Smooth muscle cell (in vitro differentiated cells): ENCODE results near the gene PPP1R3G. TPM values are rescaled to one million over a fixed set of nuclear protein-coding genes. Genes with fewer than 3 reads are reported as not detected.

Experiments used
- DNase-seq: peaks from one replicate; lab custom pipeline; 2025; ENCODE audit not compliant: unreplicated experiment; lab: John Stamatoyannopoulos, UW
- H2AFZ ChIP-seq: fragments of 200-600 bp; sonication (generic); 2 replicates; pipeline ENCODE4 v1.6.0; 2016; ENCODE audit warnings: antibody characterized with exemption, low read depth, mild to moderate bottlenecking
- H3F3A ChIP-seq: fragments of 200-600 bp; sonication (generic); 2 replicates; pipeline ENCODE4 v1.6.0; 2017; ENCODE audit warnings: antibody characterized with exemption, low read depth
- H3K27ac ChIP-seq: fragments of 200-600 bp; sonication (generic); 2 replicates; pipeline ENCODE4 v1.5.1; 2016; ENCODE audit warnings: low read depth, mild to moderate bottlenecking
- H3K27me3 ChIP-seq: fragments of 200-600 bp; sonication (generic); 2 replicates; pipeline ENCODE4 v1.6.1; 2016; ENCODE audit warnings: low read depth, mild to moderate bottlenecking
- H3K36me3 ChIP-seq: fragments of 200-600 bp; sonication (generic); 2 replicates; pipeline ENCODE4 v1.5.1; 2016; ENCODE audit warnings: low read depth
- H3K4me1 ChIP-seq: fragments of 200-600 bp; sonication (generic); 2 replicates; pipeline ENCODE4 v1.5.1; 2016; ENCODE audit warnings: low read depth
- H3K4me2 ChIP-seq: fragments of 200-600 bp; sonication (generic); 2 replicates; pipeline ENCODE4 v1.6.0; 2016; ENCODE audit warnings: mild to moderate bottlenecking
- H3K4me3 ChIP-seq: fragments of 200-600 bp; sonication (generic); 2 replicates; pipeline ENCODE4 v1.5.1; 2016; ENCODE audit warnings: mild to moderate bottlenecking
- H3K79me2 ChIP-seq: fragments of 200-600 bp; sonication (generic); 2 replicates; pipeline ENCODE4 v1.6.0; 2016; ENCODE audit warnings: low read depth, mild to moderate bottlenecking
- H3K9ac ChIP-seq: fragments of 200-600 bp; sonication (generic); 2 replicates; pipeline ENCODE4 v1.6.0; 2016; ENCODE audit warnings: low read depth
- H3K9me3 ChIP-seq: fragments of 200-600 bp; sonication (generic); replicated peaks from 2 replicates; pipeline ENCODE4 v1.5.1; 2016; ENCODE audit warnings: low read depth
- H4K20me1 ChIP-seq: fragments of 200-600 bp; sonication (generic); 2 replicates; pipeline ENCODE4 v1.6.0; 2016; ENCODE audit warnings: low read depth
- CTCF ChIP-seq: fragments of 200-600 bp; sonication (generic); IDR thresholded peaks from 2 replicates; pipeline ENCODE4 v1.5.1; 2017; ENCODE audit warnings: borderline replicate concordance, mild to moderate bottlenecking, antibody characterized with exemption; ENCODE audit not compliant: insufficient read depth, poor library complexity, severe bottlenecking
- WGBS: methylation state at CpG from one replicate; pipeline ENCODE4 v1.1.7; 2016; ENCODE audit warnings: low lambda C conversion rate; 5-methylcytosine and 5-hydroxymethylcytosine counted together
- polyA plus RNA-seq: library from polyadenylated mRNA; unstranded; fragments of >200 nt; fragmentation: Nextera tagmentation; extraction: Ambion mirVana; gene quantifications from 2 replicates; pipeline ENCODE4 v1.2.1, GENCODE V29; 2016
- total RNA-seq: library from RNA; depleted of rRNA; stranded (reverse); fragments of >200 nt; gene quantifications from 2 replicates; pipeline ENCODE4 v1.2.3, GENCODE V29; 2014

Gene PPP1R3G
- total and polyA plus RNA-seq, 2 experiments from 2014 or later, result 0.63 to 1.4 TPM

GRCh38 chr6:5113096-5113495 lies 28.0 kb downstream of the PPP1R3G start:
- Histone ChIP-seq H3K4me1 (no peaks in the 10 kb centered on the region), H3K9me3 (no peaks in the 10 kb centered on the region), H3K4me3 (no peak overlapping the region), H3K9ac (no peak overlapping the region), H3K27ac (no peak overlapping the region), H3F3A (no peaks in the 10 kb centered on the region), H3K4me2 (no peak overlapping the region), H3K36me3 (no peaks in the 10 kb centered on the region), H3K79me2 (no peaks in the 10 kb centered on the region), H3K27me3 (no peaks in the 10 kb centered on the region), H4K20me1 (no peaks in the 10 kb centered on the region), H2AFZ (no peak overlapping the region)
- no peak for TF ChIP-seq CTCF
- 95% methylated on average over 13 of the region's 13 CpGs for WGBS
- DNase-seq, result no peak

DNA sequence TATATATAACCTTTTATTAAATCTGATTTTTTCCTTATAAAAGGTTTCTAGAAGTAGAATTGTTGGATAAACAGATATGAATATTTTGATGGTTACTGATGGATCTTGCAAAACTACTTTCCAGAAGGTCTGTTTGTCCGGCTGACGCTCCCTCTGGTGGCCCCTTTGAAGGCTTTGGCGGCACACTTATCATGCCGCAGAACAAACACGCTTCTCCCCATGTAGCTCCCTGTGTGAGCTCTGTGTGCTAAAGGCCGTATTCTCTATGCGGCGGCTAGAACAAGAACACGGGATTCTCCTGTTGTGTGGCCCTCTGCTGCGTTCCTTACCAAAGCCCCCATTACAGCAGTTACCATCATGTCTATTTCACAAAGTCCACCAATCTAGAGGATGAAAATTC lies 30.0 kb downstream of the PPP1R3G start:
- no peak overlapping the region for H3K4me2 ChIP-seq
- H3K4me1 ChIP-seq, result no peaks in the 10 kb centered on the region
- H3K27ac ChIP-seq, result no peak overlapping the region
- no peaks in the 10 kb centered on the region for H3K27me3 ChIP-seq
- H3K79me2 ChIP-seq, result no peaks in the 10 kb centered on the region
- H3K9ac ChIP-seq, result no peak overlapping the region
- no peak for TF ChIP-seq CTCF
- no peak overlapping the region for H2AFZ ChIP-seq
- no peaks in the 10 kb centered on the region for H3F3A ChIP-seq
- H3K4me3 ChIP-seq, result no peak overlapping the region
- 92% methylated on average over 10 of the region's 10 CpGs for WGBS
- DNase-seq, result no peak
- H3K36me3 ChIP-seq, result no peaks in the 10 kb centered on the region
- H3K9me3 ChIP-seq, result no peaks in the 10 kb centered on the region
- no peaks in the 10 kb centered on the region for H4K20me1 ChIP-seq

DNA sequence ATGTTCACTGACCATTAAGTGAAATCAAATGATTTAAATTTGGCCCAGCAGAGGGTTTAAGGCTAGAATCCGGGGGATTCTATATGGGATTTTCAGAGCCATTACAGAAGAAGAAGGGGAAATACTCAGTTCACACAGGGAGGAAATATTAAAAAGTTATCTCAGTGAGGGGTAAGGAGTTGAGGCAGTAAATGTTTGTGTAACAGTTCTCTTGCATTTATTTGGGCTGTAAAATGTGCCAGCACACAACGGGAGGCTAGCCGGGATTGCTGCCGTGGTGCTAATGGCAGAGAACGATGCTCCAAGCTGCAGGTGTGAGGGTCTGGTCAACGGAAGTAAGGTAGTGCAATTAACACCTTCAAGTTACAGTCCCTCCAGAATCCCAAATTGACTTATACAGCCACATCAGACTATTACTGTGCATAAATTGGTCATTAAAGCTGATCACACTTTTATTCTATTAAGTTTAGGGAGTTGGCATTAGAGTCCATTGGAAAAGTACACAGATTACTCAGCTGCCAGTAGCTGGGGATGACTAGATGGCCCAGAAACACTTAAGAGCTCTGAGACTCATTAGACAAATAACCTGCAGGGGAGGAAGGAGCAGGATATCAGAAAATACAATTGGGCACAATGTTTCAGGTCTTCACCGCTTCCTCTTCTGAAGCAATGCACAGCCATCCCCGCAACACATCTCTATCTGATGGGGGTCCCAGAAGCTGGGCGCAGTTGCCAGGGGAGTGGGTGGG lies 31.3 kb downstream of the PPP1R3G start:
- H3K4me1 ChIP-seq, result no peaks in the 10 kb centered on the region
- no peaks in the 10 kb centered on the region for H3K36me3 ChIP-seq
- H3K27me3 ChIP-seq, result no peaks in the 10 kb centered on the region
- no peak overlapping the region for H3K4me2 ChIP-seq
- no peak overlapping the region for H2AFZ ChIP-seq
- no peak for DNase-seq
- no peaks in the 10 kb centered on the region for H3K9me3 ChIP-seq
- no peaks in the 10 kb centered on the region for H3F3A ChIP-seq
- WGBS, result 89% methylated on average over 9 of the region's 9 CpGs
- H3K4me3 ChIP-seq, result no peak overlapping the region
- H3K79me2 ChIP-seq, result no peaks in the 10 kb centered on the region
- H4K20me1 ChIP-seq, result no peaks in the 10 kb centered on the region
- no peak overlapping the region for H3K9ac ChIP-seq
- no peak for TF ChIP-seq CTCF
- H3K27ac ChIP-seq, result no peak overlapping the region
